Thoracic aorta (tissue), 2 donors: ENCODE data around the gene FAM151A. TPM values are rescaled to one million over a fixed set of nuclear protein-coding genes. Genes with fewer than 3 reads are reported as not detected.

Experiments used
- ATAC-seq: fragments of 150-250 bp; one replicate; pipeline ENCODE4 v1.8.0; 2017; ENCODE audit warnings: low read depth; ENCODE audit not compliant: insufficient number of reproducible peaks, low FRiP score
- DNase-seq: peaks from one replicate; pipeline ENCODE4 v3.0.0-alpha.2; 2020; ENCODE audit warnings: low spot score
- H3K27ac ChIP-seq, 2 donors: fragments of 200-600 bp; sonication (generic); 1 replicate in 1 of 2; 2 replicates in 1 of 2; pipeline ENCODE4 v1.5.1; 2016; ENCODE audit warnings: mild to moderate bottlenecking in 2 of 2, moderate library complexity in 2 of 2
- H3K27me3 ChIP-seq: fragments of 200-600 bp; sonication (generic); replicated peaks from 2 replicates; pipeline ENCODE4 v1.6.0; 2016; ENCODE audit warnings: mild to moderate bottlenecking; ENCODE audit not compliant: insufficient read depth
- H3K36me3 ChIP-seq: fragments of 200-600 bp; sonication (generic); one replicate; pipeline ENCODE4 v1.5.1; 2016
- H3K4me1 ChIP-seq, 2 donors: fragments of 200-600 bp; sonication (generic); 1 replicate in 1 of 2; 2 replicates in 1 of 2; pipeline versions ENCODE4 v1.5.1 to v1.6.0; 2016; ENCODE audit warnings: low read depth in 2 of 2, mild to moderate bottlenecking in 1 of 2; ENCODE audit not compliant: control insufficient read depth in 1 of 2
- H3K4me3 ChIP-seq: fragments of 200-600 bp; sonication (generic); 2 replicates; pipeline ENCODE4 v1.5.1; 2016; ENCODE audit warnings: mild to moderate bottlenecking
- H3K9me3 ChIP-seq: fragments of 200-600 bp; sonication (generic); 2 replicates; pipeline ENCODE4 v1.5.1; 2016
- total RNA-seq, 2 donors: library from RNA; depleted of rRNA; stranded (reverse); fragments of >200 nt; gene quantifications; one replicate each; pipeline versions ENCODE4 v1.1.0 to v1.2.3, GENCODE V29; 2016
- TF ChIP-seq, protein P1 (sequence below): fragments of 200-600 bp; sonication (generic); IDR thresholded peaks from one replicate; pipeline ENCODE4 v1.5.1; 2019; ENCODE audit warnings: antibody characterized with exemption

FAM151A gene
- total RNA-seq, 2 donors from 2014 or later, result not detected

DNA sequence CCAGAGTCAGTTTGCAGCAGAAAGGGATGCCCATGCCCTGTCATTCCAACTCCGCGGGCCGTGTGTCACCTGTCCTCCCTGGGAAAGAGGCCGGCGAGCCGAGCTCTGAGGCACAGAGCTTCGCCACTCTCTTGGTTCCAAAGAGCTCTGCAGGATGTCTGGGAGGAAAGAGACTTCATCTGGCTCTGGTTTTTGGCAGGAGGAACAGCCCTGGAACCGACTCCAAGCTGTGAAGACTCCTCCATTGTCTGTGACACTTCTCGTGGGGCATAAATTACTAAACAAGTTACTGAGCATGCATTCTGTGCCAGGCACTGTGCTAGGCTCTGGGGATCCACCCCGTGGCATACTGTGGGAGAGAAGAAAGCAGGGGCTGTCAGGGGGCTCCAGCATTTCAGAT is 3.9 kb upstream of the FAM151A start:
- Histone ChIP-seq H3K36me3 (no peaks in the 10 kb centered on the region), H3K27ac (no peak overlapping the region), H3K9me3 (no peaks in the 10 kb centered on the region), H3K4me3 (no peak overlapping the region), H3K4me1 (no peaks in the 10 kb centered on the region), H3K27me3 (no peaks in the 10 kb centered on the region)
- TF ChIP-seq, protein P1, sequence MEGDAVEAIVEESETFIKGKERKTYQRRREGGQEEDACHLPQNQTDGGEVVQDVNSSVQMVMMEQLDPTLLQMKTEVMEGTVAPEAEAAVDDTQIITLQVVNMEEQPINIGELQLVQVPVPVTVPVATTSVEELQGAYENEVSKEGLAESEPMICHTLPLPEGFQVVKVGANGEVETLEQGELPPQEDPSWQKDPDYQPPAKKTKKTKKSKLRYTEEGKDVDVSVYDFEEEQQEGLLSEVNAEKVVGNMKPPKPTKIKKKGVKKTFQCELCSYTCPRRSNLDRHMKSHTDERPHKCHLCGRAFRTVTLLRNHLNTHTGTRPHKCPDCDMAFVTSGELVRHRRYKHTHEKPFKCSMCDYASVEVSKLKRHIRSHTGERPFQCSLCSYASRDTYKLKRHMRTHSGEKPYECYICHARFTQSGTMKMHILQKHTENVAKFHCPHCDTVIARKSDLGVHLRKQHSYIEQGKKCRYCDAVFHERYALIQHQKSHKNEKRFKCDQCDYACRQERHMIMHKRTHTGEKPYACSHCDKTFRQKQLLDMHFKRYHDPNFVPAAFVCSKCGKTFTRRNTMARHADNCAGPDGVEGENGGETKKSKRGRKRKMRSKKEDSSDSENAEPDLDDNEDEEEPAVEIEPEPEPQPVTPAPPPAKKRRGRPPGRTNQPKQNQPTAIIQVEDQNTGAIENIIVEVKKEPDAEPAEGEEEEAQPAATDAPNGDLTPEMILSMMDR, result no peak
- no peak for ATAC-seq
- DNase-seq, result no peak

DNA sequence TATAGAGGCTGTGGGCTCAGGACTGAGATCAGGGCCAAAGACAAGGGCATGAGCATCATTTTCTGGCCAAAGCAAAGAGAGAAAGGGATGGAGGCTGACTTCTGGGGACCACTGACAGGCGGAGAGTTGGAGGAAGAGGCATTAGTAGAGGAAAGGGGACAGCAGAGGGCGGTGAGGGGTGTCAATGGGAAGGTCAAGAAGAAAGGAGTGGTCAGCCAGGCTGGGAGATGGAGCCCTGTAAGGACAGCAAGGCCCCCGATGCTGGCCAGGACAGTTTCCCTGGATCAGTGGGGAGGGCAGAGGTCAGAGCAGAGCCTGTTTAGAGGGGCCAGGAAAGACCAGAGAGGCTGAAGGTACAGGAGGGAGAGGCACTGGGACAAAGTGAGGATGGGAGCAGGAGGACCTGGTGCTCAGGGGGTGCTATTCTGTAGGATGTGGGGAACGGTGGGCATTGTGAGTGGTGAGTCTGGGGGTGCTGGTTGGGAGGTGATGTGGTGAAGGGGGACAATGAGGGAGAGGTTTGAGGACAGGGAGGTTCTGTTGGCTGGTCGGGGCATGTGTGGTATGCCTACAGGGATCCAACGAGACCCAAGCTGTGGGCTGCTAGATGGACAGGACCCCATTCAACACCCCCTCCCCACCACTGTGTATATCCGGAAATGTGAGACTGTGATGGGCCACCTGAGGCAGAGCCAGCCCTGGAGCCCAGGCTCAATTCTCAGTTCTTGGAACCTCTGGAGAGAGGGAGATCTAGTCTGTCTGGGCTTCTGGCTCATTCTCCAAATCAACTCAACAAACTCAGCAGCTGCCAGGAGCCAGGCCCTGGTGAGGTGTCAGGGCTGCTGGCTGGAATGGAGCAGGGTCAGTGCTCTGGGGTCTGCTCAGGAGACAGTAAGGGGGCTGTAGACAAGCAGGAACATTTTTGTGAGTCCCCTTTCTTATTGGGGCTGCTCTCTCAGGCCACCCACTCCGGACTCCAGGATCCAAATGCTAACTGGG is 1.4 kb upstream of the FAM151A start:
- Histone ChIP-seq H3K9me3 (no peaks in the 10 kb centered on the region), H3K27me3 (no peaks in the 10 kb centered on the region), H3K4me1 (no peaks in the 10 kb centered on the region), H3K27ac (no peak overlapping the region), H3K4me3 (no peak overlapping the region), H3K36me3 (no peaks in the 10 kb centered on the region)
- TF ChIP-seq, protein P1, result no peak
- ATAC-seq (no peak), DNase-seq (no peak)

DNA sequence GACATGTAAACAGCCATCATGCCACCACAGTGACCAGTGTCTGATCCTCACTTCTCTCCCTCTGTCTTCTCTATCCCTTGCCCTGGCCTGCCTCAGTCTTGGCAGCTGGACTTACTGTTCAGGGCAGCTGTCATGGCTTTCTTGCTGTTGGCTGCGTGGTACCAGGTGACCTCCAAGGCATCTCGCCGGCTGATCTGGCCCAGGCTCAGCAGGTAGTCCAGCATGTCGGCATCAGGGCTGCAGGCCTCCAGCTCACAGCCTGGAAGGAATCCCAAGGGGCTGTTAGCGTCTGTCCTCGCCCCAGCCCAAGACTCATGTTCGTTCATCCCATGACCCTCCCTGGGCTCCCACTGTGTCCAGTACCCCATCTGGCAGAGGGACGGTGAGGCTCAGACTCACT is 3.6 kb downstream of the FAM151A start:
- Histone ChIP-seq H3K27ac (no peak overlapping the region), H3K9me3 (no peaks in the 10 kb centered on the region), H3K36me3 (no peaks in the 10 kb centered on the region), H3K4me1 (no peaks in the 10 kb centered on the region), H3K27me3 (no peaks in the 10 kb centered on the region), H3K4me3 (no peak overlapping the region)
- TF ChIP-seq, protein P1, result no peak
- ATAC-seq (no peak), DNase-seq (no peak)

DNA sequence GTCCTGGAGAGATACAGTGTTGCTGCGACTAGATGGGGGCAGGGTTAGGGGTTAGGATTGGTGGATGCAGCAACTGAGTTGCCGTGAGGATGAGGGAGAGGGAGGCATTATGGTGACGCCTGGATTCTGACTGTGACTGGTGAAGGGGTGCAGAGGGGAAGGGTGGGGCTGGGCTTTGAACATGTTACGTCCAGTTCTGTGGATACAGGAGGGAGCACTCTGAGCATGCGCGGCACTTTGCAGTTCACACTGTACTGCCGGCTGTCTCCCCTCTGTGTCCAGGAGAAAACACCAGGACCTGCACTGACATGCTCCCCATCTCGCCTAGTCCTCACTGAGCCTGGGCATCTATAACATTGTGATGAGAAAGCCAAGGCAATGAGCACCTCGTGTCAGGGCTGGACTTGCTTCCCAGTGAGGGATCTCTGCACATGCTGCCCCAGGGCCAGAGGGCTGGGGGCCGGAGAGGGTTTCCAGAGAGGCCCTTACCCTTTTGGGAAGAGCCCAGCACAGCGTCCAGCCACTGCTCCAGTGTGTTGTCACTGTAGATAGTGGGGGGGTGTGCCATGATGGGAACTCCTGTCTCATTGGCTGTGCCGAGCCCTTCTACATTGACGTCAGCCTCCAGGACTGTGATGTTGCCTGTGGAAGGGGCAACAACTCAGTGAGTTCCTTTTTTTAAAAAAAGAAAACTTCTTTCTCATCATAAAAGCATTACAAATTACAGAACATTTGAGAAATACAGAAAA is 7.6 kb downstream of the FAM151A start:
- no peak overlapping the region for H3K4me3 ChIP-seq
- ATAC-seq, result no peak
- TF ChIP-seq, protein P1, result no peak
- no peak for DNase-seq
- no peaks in the 10 kb centered on the region for H3K9me3 ChIP-seq
- H3K4me1 ChIP-seq, result peaks cover 0 to 13% of the 10 kb centered on the region in 2 donors
- H3K27me3 ChIP-seq, result no peaks in the 10 kb centered on the region
- no peaks in the 10 kb centered on the region for H3K36me3 ChIP-seq
- H3K27ac ChIP-seq, result no peak overlapping the region

DNA sequence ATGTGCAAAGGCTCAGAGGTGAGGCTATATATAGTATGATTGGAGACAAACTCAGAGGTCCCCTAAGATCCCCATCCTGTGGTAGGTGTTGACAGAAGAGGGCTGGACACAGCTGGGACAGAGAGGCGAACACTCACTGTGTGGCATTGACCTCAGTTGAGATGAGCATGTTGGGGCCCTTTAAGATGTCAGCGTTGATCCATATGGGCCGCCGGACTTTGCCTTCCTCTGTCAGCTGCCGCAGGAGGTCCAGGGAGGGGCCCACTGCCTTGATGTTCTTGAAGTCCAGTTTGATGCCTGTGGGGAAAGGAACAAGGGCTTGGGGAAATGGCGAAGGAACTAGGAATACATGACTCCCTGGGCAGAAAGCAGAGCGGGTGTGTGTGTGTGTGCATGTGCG is 8.8 kb downstream of the FAM151A start:
- TF ChIP-seq, protein P1, result no peak
- Histone ChIP-seq H3K27ac (no peak overlapping the region), H3K4me1 (peaks cover 0 to 17% of the 10 kb centered on the region in 2 donors), H3K36me3 (no peaks in the 10 kb centered on the region), H3K9me3 (no peaks in the 10 kb centered on the region), H3K4me3 (no peak overlapping the region), H3K27me3 (no peaks in the 10 kb centered on the region)
- DNase-seq, result no peak
- no peak for ATAC-seq
